ENCODE measurements around the gene SSBP3. TPM values are rescaled to one million over a fixed set of nuclear protein-coding genes. Genes with fewer than 3 reads are reported as not detected.

The SSBP3 gene
- total RNA-seq, 1 experiment from 2014 or later: 115 TPM

GRCh38 chr1:54378157-54378873 is 27.9 kb downstream of the SSBP3 start:
- DNase-seq (ENCODE audit: low spot score) (peak; percentile 75), ATAC-seq (peak; percentile 50)
- ChIA-PET POLR2A (interaction anchor here (0.7 to 1.2 kb wide), 7 partner anchors 16 to 102 kb away, joined by 3 to 8 read pairs (median 5); partner anchors contain the start of gene SSBP3), CTCF (interaction anchor here (0.6 to 1.2 kb wide), 5 partner anchors 68 to 112 kb away, joined by 3 to 9 read pairs (median 3); no protein-coding TSS in a partner anchor)
- no peaks in the 10 kb centered on the region for H3K9me3 Mint-ChIP-seq
- TF ChIP-seq ZSCAN18 (CRISPR knock-in tag; IDR thresholded peaks at IDR 0.05): no peak
- TF ChIP-seq ZNF281 (CRISPR knock-in tag; IDR thresholded peaks at IDR 0.05): peak; percentile 77; the same call in 1 of the 2 replicates
- H3K4me1 Mint-ChIP-seq: peaks cover 81% of the 10 kb centered on the region
- H3K27ac Mint-ChIP-seq: peak overlapping the region; percentile 79
- H3K27me3 Mint-ChIP-seq (ENCODE audit: low read depth): no peaks in the 10 kb centered on the region
- H3K36me3 Mint-ChIP-seq: peaks cover 4% of the 10 kb centered on the region
- H3K4me3 Mint-ChIP-seq: peak overlapping the region; percentile 52

GRCh38 chr1:54377040-54377691 is 29.0 kb downstream of the SSBP3 start:
- peaks cover 93% of the 10 kb centered on the region for H3K4me1 Mint-ChIP-seq
- H3K27ac Mint-ChIP-seq: peak overlapping the region; percentile 95

More at GRCh38 chr1:54377040-54377691, 29.0 kb downstream of the SSBP3 start:
- Mint-ChIP-seq H3K36me3 (peaks cover 4% of the 10 kb centered on the region), H3K27me3 (ENCODE audit: low read depth) (no peaks in the 10 kb centered on the region), H3K9me3 (no peaks in the 10 kb centered on the region), H3K4me3 (peak overlapping the region; percentile 35; the same call in 1 of the 2 replicates)
- DNase-seq (ENCODE audit: low spot score): no peak
- CTCF ChIA-PET: interaction anchor here (0.6 kb wide), 1 partner anchor 67 kb away, joined by 3 read pairs; no protein-coding TSS in a partner anchor
- POLR2A ChIA-PET: interaction anchor here (0.5 to 1.0 kb wide), 2 partner anchors 65 to 100 kb away, joined by 3 read pairs; no protein-coding TSS in a partner anchor
- TF ChIP-seq ZNF263 (CRISPR knock-in tag; IDR thresholded peaks at IDR 0.05; ENCODE audit: low read depth) (no peak), ETV6 (CRISPR knock-in tag; IDR thresholded peaks at IDR 0.05) (no peak), ZNF416 (CRISPR knock-in tag; IDR thresholded peaks at IDR 0.05) (no peak), GTF2I (CRISPR knock-in tag; conservative IDR thresholded peaks at IDR 0.05) (no peak), NFATC4 (CRISPR knock-in tag; IDR thresholded peaks at IDR 0.05) (no peak), ZNF532 (CRISPR knock-in tag; IDR thresholded peaks at IDR 0.05; ENCODE audit: borderline replicate concordance) (no peak), OVOL2 (CRISPR knock-in tag; IDR thresholded peaks at IDR 0.05; ENCODE audit: borderline replicate concordance) (no peak)
- ATAC-seq: peak; percentile 1; the same call in 1 of the 2 replicates

Measured in WTC11 (cell line).